ENCODE measurements around the gene KIAA0825.
"Not testable (repeated sequence)": the region's sequence is repeated elsewhere in the genome, so short reads cannot be mapped to it uniquely, and the experiment has no call there.

The KIAA0825 gene

DNA sequence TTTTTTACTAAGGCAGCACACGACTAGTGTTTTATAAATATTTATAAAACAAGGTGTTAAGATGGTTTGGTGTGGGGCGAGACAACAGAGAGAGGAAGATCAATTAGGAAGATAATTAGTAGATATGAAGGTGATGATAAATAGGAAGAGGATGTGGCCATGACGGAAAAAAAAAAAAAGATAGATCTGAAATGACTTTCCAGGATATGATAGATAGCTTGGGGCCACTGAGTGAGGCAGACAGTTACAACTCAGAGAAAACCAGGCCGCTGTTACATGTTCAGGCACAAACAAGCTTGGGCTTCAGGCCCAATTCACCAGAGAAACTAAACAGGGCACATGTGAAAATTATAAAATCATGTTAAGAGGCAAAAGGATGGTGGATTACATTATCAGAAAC lies 43.2 kb downstream of the KIAA0825 start:
- no peak for DNase-seq

- DNase-seq = not testable (repeated sequence)
Measured at GRCh38 chr5:94573349-94573748, 45.1 kb downstream of the KIAA0825 start.

- no peak for DNase-seq
Measured at GRCh38 chr5:94571415-94571814, 47.0 kb downstream of the KIAA0825 start.

DNA sequence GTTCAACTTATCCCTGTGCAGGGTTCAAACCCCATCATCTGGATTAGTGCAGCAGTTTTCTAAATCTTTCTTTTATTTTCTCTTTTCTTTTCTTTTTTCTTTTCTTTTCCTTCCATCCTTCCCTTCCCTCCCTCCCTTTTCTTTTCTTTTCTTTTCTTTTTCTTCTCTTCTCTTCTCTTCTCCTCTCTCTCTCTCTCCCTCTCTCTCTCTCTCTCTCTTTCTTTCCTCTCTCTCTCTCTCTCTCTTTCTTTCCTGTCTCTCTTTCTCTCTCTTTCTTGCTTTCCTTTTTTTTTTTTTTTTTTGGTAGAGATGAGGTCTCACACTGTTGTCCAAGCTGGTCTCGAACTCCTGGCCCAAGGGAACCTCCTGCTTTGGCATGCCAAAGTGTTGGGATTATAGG lies 53.6 kb downstream of the KIAA0825 start:
- no peak for DNase-seq

DNA sequence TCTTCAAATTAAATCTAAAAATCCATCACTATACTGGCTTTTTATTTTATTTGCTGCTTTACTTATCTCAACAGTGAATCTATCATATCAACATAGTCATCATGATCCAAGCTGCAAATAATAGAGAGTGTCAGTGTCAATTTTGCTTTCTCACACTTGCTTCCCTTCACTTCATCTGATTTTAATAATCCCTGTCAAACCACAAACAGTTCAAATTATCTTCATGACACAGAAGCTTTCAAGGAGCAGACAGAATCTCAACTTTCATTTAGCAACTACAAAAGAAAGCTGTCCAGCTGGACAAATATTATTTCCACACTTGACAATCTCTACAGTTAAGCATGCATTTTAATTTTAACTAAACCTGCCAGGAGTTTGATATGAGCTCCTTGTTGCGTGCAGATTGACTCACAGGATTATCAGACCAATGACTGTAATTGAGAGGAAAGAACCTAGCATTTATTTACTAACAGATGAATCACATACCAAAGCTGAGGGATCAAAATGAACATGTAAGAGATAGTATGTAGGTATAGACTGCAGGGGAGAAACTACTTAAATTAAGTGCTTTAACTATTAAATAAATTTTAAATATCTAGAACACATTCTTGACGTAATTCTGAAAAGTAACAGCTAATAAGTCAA lies 56.0 kb downstream of the KIAA0825 start:
- no peak for DNase-seq

DNA sequence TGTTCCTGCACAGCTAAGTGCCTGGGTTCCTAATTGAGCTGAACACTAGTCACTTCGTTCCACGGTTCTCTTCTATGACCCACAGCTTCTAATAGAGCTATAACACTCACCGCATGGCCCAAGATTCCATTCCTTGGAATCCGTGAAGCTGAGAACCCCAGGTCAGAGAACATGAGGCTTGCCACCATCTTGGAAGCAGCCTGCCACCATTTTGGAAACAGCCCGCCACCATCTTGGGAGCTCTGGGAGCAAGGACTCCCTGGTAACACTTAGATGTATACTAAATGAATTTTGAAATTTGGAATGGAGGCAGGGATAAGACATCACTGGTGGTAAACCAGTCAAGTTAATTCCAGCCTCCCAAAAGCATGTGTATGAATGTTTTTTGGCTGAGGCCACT lies 60.4 kb downstream of the KIAA0825 start:
- DNase-seq = no peak

GRCh38 chr5:94551858-94552257 lies 66.5 kb downstream of the KIAA0825 start:
- no peak for DNase-seq

GRCh38 chr5:94545870-94546625 lies 72.4 kb downstream of the KIAA0825 start:
- DNase-seq = no peak

DNA sequence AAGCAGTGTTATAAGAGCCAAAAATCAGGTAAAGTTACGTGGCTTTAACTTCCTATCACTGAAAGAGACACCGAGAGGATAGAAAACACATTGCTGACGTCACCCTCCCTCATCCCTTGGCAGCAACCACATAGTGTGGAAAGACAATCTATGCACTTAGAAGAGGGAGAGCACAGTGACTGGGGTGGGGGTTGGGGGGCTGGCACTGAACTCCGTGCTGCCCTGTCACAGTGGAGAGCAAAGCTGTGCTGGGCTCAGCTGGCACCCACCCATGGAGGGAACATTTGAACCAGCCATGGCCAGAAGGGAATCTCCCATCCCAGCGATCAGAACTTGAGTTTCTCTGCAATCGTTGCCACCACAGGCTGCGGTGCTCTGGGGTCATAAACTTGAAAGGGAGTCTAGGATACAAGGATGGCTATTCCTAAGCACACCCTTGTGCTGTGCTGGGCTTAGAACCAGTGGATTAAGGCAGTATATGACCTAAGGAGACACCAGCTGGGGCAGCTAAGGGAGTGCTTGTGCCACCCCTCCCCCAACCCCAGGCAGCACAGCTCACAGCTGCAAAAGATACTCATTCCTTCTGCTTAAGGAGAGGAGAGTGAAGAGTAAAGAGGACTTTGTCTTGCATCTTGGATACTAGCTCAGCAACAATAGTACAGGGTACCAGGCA lies 73.4 kb downstream of the KIAA0825 start:
- DNase-seq = no peak

- DNase-seq = no peak
Measured at GRCh38 chr5:94544031-94544650, 74.3 kb downstream of the KIAA0825 start.

GRCh38 chr5:94540856-94541494 lies 77.4 kb downstream of the KIAA0825 start:
- DNase-seq = no peak

DNA sequence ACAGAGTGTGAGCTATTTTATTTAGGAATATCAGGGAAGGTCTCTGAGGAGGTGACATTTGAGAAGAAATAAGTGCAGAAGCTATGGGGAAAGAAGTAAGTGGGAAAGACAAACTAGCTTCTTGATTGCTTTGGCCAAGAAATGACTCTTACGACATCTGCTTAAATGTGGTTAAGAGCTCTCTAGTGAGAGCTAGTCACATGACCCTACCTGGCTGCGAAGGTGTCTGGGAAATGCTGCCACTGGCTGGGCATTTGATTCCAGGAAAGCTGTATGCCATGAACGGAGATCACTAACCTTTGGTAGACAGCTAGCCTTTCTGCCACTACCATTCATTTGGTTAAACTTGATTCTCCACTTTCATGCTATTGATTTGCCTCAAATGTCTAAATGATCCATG lies 80.1 kb downstream of the KIAA0825 start:
- DNase-seq = no peak

GRCh38 chr5:94526706-94527105 lies 91.7 kb downstream of the KIAA0825 start:
- DNase-seq = no peak

DNA sequence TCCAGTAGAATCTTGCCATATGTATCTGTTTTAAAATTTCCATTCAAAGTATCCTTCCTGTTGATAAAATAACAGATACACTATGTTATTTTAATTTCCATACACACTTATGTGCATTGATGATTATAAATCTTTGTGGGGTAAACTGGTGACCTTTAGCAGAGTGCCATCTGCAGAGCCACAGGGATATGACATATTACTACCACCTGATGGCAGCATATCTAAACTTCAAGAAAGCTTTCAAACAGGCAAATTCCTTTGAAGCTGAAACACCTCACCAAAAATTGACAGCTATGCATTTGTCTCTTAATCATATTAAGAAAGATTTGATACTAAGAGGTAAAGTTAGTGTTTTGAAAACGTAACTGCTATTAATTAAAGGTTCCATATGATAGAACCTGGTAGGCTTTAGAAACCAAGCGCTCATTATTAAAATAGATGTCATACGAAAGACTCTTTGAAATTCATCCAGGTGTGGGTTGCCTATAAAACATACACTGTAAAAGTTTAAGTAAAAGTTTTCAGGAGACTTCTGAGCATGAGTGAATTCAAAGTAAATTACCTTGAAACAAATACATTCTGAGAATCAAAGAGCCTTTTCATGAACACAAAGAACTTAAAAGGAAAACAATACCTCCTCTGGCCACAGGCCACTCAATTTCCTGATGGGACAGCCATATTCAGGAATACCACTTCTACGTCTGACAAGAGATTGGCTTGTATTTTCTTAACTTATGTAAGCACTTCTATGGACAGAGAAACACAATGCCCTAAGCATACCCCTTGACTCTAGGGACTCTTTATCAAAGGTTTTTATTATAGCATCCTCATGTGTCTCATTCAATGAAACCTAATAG lies 93.3 kb downstream of the KIAA0825 start:
- DNase-seq = no peak

DNA sequence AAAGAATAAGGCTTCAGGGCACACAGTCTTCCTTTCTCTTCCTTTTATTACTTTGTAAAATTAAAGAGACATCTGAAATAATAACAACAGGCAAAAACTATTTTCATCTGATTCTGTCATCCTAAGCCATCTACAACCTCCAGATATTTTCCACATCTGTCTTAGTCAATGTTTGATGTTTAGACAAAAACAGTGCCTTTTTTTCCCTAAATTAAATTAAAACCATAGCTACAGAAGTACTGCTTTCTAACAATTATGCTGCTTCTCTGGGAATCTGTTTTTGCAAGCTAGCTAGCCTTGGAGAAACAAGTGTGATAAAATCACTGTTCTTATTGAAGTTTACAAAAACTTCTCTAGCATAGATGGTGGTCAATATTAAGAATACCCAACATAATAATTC lies 95.4 kb downstream of the KIAA0825 start:
- no peak for DNase-seq

DNA sequence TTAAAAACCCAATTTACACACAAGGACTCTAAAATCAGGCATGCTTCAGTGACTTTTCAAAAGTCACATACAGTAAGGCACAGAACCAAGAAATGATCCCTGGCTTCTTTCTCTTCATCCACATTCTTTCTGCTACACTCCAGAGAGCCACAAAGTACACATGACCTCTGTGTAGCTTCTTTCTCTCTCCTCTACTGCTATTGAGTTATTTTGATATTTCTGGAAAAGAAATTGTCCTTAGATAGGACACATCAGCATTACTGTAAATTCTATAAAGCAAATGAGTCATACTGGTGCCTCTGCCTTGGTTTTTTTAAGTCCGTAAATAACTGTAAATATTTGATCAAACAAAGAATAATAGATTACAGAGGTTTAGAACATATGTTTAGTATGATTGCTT lies 96.3 kb downstream of the KIAA0825 start:
- DNase-seq = no peak

DNA sequence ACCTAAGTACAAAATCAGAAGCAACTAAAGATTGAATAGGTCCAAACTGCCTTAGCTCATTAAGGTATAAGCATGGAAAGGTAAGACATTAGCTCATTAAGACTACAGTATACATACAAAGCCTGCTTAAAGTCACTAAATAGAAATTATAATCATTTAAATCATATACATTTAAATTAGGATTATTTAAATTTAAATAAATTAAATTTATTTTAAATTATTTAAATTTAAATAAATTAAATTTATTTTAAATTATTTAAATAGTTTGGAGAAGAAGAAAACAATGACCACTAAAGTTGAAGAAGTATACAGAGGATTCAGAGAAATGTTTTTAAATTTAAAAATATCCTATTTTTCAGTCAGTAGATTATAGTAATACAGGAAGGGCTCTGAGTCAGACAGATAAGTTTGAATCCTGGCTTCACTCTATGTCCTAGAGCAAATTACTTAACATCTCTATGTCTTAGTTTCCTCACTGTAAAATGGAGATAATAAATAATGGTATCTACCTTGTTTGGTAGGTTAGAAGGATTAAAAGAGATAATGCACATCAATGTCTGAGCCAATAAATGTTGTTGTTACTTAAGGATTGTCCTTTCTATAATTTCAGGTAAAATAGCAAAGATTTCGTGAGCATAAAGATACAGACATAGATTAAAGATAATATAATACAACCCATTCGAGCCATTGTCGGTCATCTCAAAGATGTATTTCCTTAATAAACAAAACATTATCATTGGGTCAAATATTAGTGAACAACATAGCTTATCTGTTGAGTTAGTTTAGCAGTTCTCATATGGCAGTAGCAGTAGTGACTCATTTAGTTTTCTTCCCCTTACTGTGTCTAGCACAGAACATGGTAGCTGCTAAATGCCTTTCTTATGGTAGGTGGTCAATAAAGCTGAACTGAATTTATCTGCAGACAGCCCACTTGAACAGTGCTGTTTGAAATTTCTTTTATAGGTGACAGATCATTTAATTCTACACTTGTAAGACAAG lies 100.6 kb downstream of the KIAA0825 start:
- no peak for DNase-seq

- no peak for DNase-seq
Measured at GRCh38 chr5:94516148-94516547, 102.3 kb downstream of the KIAA0825 start.

GRCh38 chr5:94508461-94509148 lies 109.8 kb downstream of the KIAA0825 start:
- no peak for DNase-seq

Measured in right kidney (tissue), 1 donor.